ENCODE results near the gene ZNF621. TPM values are rescaled to one million over a fixed set of nuclear protein-coding genes. Genes with fewer than 3 reads are reported as not detected.

The ZNF621 gene
- 6.2 to 8.1 TPM (median 7.4 TPM) in 5 replicates for total RNA-seq (2022; extraction: Qiagen RNA extraction; ENCODE audit: low read depth)

GRCh38 chr3:40524568-40525285, at the start of gene ZNF621:
Gene ZNF621, plus strand, starts transcription at chr3:40524960. Its CDS starts 881 bp downstream, at chr3:40525841.

GRCh38 chr3:40476478-40477470, 48.0 kb upstream of the ZNF621 start, which contains the start of gene ZNF619:
Gene ZNF619, plus strand, starts transcription at chr3:40477122. Its CDS starts 858 bp downstream, at chr3:40477980.

GRCh38 chr3:40505599-40506462, 18.9 kb upstream of the ZNF621 start, which contains the start of gene ZNF620:
Gene ZNF620, plus strand, starts transcription at chr3:40506039. Its CDS starts 314 bp downstream, at chr3:40506353.

Other genes starting within 250 kb of the ZNF621 start
- gene EIF1B, start 215.3 kb upstream of the ZNF621 start, total RNA-seq (2022; extraction: Qiagen RNA extraction; ENCODE audit: low read depth): 51.5 to 79.1 TPM (median 58.3 TPM) in 5 replicates
- not detected in 5 replicates for gene ENTPD3, start 137.8 kb upstream of the ZNF621 start, total RNA-seq (2022; extraction: Qiagen RNA extraction; ENCODE audit: low read depth)
- 727 to 823 TPM (median 727 TPM) in 5 replicates for gene RPL14, start 67.6 kb upstream of the ZNF621 start, total RNA-seq (2022; extraction: Qiagen RNA extraction; ENCODE audit: low read depth)
- 1.6 to 2.8 TPM (median 1.8 TPM) in 5 replicates for gene ZNF619, start 47.8 kb upstream of the ZNF621 start, total RNA-seq (2022; extraction: Qiagen RNA extraction; ENCODE audit: low read depth)
- gene ZNF620, start 18.9 kb upstream of the ZNF621 start, total RNA-seq (2022; extraction: Qiagen RNA extraction; ENCODE audit: low read depth): 1.4 to 2.2 TPM (median 1.6 TPM) in 5 replicates

Data from A549 treated with ZK216348 at 1 μM for 4 hours (cell line).